HG03025 (cell line): ENCODE measurements around the gene RCAN2.

Source experiments
- ATAC-seq: cut with Tn5 transposase; IDR thresholded peaks from one replicate; pipeline ENCODE4 v1.9.1; 2021; ENCODE audit warnings: mild to moderate bottlenecking, moderate library complexity; ENCODE audit not compliant: unreplicated experiment, low FRiP score

RCAN2 gene

GRCh38 chr6:46186583-46186982 is 304.7 kb downstream of the RCAN2 start:
- ATAC-seq: no peak

GRCh38 chr6:46184114-46184513 is 307.1 kb downstream of the RCAN2 start:
- no peak for ATAC-seq

- peak; percentile 50 for ATAC-seq
These were observed 315.3 kb downstream of the RCAN2 start for GRCh38 chr6:46175976-46176375.

DNA sequence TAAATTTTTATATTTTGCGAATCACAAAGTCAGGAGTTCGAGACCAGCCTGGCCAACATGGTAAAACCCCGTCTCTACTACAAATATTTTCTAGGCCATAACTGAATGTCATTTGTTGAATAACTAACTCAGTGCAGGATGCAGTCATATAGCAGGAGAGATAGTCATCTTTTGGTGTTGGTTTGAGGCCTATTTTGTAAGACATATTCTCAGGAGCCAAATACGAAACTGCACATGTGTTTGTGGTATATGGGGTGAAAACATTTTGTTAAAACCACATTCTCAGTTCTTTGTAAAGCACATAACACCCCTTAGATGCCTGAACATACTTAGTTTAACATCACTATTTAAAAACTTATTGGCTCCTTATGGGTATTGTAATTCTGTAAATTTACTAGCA is 315.8 kb downstream of the RCAN2 start:
- peak; percentile 69 for ATAC-seq

DNA sequence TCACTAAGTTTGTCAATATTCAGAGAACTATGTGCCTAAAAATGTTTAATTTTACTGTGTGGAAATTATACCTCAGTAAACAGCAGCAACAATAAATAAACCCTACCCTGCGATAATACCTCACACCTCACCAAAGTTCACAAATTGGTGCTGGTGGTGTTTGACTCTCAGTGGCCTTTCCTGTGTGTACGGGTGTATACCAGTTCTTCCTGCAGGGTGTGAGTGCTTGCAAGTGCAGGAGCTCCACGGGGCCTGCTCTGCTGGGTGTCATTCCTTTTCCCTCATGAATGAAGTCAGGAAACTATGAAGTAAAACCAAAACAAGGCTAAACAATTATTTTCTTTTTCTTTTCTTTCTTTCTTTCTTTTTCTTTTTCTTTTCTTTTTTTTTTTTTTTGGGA is 316.3 kb downstream of the RCAN2 start:
- no peak for ATAC-seq

- ATAC-seq: no peak
These were observed 319.1 kb downstream of the RCAN2 start for GRCh38 chr6:46172176-46172575.
